BLaER1 (cell line): ENCODE data around the gene UNK.

ENCODE experiments used
- H3K27ac ChIP-seq: shearing (Covaris generic); formaldehyde crosslinking; 2 replicates; pipeline ENCODE4 v1.8.1; 2022
- H3K27me3 ChIP-seq: shearing (Covaris generic); formaldehyde crosslinking; 2 replicates; pipeline ENCODE4 v1.8.1; 2022
- H3K36me3 ChIP-seq: shearing (Covaris generic); formaldehyde crosslinking; 2 replicates; pipeline ENCODE4 v1.8.1; 2022
- H3K4me1 ChIP-seq: shearing (Covaris generic); formaldehyde crosslinking; 2 replicates; pipeline ENCODE4 v1.8.1; 2022
- H3K4me2 ChIP-seq: shearing (Covaris generic); formaldehyde crosslinking; 2 replicates; pipeline ENCODE4 v1.8.1; 2022
- H3K4me3 ChIP-seq: shearing (Covaris generic); formaldehyde crosslinking; 2 replicates; pipeline ENCODE4 v1.8.1; 2022
- H3K9ac ChIP-seq: shearing (Covaris generic); formaldehyde crosslinking; 2 replicates; pipeline ENCODE4 v1.8.1; 2022
- H3K9me3 ChIP-seq: shearing (Covaris generic); formaldehyde crosslinking; 2 replicates; pipeline ENCODE4 v1.8.1; 2022
- H4K20me1 ChIP-seq: shearing (Covaris generic); formaldehyde crosslinking; 2 replicates; pipeline ENCODE4 v1.8.1; 2022
- Cebpa-rat ChIP-seq: shearing (Covaris generic); IDR thresholded peaks from 2 replicates; pipeline ENCODE4 v1.8.1; 2022

UNK gene

GRCh38 chr17:75743625-75744206 lies 40.9 kb upstream of the UNK start:
- Histone ChIP-seq H3K27me3 (no peaks in the 10 kb centered on the region), H3K4me1 (peaks cover 13% of the 10 kb centered on the region), H3K36me3 (no peaks in the 10 kb centered on the region), H3K4me3 (no peak overlapping the region), H3K27ac (no peak overlapping the region), H4K20me1 (no peaks in the 10 kb centered on the region), H3K9me3 (no peaks in the 10 kb centered on the region), H3K9ac (no peak overlapping the region), H3K4me2 (no peak overlapping the region)
- TF ChIP-seq Cebpa-rat, result no peak

DNA sequence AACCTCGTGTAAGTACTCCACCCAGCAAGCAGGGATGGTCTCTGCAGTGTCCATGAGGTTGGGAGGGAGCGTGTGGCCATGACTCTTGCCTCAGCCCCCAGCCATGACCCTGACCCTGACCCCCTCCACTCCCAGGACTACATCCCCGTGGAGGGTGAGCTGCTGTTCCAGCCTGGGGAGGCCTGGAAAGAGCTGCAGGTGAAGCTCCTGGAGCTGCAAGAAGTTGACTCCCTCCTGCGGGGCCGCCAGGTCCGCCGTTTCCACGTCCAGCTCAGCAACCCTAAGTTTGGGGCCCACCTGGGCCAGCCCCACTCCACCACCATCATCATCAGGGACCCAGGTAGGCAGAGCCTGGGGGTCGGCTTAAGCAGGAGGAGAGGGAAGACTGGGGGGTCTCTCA lies 35.9 kb upstream of the UNK start:
- no peak overlapping the region for H3K9ac ChIP-seq
- H3K27ac ChIP-seq, result no peak overlapping the region
- H3K36me3 ChIP-seq, result no peaks in the 10 kb centered on the region

DNA sequence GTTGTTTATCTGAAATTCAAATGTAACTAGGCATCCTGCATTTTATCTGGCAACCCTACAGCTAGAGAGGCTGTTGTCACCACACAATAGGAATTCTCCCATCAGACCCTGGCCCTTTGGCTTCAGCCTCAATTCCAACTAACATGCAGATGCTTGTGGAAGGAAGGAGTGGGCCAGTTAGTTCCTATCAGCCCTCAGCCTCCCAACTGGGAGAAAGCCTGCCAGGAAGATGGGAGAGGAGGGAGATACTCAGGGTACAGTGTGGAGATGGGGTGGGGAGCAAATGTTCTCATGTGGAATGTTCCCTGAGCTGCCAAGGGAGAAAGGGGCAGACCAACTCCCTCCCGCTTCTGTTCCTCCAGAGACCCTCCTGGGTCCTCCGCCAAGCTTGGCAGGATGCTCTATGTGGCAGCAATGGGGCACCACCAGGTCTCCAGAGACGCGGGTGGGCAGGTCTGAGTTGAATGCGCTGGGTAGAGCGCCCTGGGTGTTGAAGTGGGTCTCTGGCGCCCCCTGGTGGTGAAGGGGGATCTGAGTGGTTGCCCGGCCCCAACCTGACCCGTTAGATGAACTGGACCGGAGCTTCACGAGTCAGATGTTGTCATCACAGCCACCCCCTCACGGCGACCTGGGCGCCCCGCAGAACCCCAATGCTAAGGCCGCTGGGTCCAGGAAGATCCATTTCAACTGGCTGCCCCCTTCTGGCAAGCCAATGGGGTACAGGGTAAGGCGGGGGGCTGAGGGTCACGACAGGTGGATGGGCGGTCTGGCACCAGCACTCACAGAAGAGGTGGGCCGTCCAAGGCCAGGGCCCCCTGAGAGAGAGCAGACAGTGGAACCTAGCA lies 34.8 kb upstream of the UNK start:
- Histone ChIP-seq H3K9ac (no peak overlapping the region), H3K9me3 (no peaks in the 10 kb centered on the region), H3K4me3 (no peak overlapping the region), H3K27ac (no peak overlapping the region), H3K4me1 (peaks cover 48% of the 10 kb centered on the region), H3K27me3 (no peaks in the 10 kb centered on the region), H3K36me3 (no peaks in the 10 kb centered on the region), H3K4me2 (peak overlapping the region; percentile 68), H4K20me1 (no peaks in the 10 kb centered on the region)
- TF ChIP-seq Cebpa-rat, result no peak

More for the DNA sequence above, 35.9 kb upstream of the UNK start:
- peaks cover 37% of the 10 kb centered on the region for H3K4me1 ChIP-seq
- H3K4me2 ChIP-seq, result no peak overlapping the region
- no peak overlapping the region for H3K4me3 ChIP-seq
- no peaks in the 10 kb centered on the region for H3K27me3 ChIP-seq
- no peaks in the 10 kb centered on the region for H3K9me3 ChIP-seq
- TF ChIP-seq Cebpa-rat, result no peak
- no peaks in the 10 kb centered on the region for H4K20me1 ChIP-seq

DNA sequence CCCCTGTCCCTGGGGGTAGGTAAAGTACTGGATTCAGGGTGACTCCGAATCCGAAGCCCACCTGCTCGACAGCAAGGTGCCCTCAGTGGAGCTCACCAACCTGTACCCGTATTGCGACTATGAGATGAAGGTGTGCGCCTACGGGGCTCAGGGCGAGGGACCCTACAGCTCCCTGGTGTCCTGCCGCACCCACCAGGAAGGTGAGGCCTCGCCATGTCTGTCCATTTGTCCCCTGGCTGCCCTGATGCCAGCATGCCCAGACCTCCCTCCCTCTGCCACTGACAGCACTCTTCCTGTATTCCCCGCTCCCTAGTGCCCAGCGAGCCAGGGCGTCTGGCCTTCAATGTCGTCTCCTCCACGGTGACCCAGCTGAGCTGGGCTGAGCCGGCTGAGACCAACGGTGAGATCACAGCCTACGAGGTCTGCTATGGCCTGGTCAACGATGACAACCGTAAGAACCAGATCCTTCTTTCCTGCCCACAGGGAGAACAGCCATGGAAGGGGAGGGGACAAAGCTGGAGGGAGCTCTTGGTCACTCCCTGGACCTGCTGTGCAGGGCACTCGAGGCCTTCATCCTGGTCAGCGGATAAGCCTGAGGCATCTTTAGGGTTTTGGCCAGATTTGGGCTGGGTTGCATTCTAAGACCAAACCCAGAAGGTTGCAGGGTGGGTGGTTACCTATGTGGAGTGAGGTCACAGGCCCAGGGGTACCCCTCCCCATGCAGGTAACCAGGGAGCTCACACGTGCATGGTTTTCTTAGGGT lies 33.8 kb upstream of the UNK start:
- no peak overlapping the region for H3K4me2 ChIP-seq
- no peaks in the 10 kb centered on the region for H3K36me3 ChIP-seq
- peaks cover 58% of the 10 kb centered on the region for H3K4me1 ChIP-seq
- no peak overlapping the region for H3K9ac ChIP-seq
- H3K27me3 ChIP-seq, result no peaks in the 10 kb centered on the region
- H3K4me3 ChIP-seq, result no peak overlapping the region
- no peak for TF ChIP-seq Cebpa-rat
- H4K20me1 ChIP-seq, result no peaks in the 10 kb centered on the region
- H3K9me3 ChIP-seq, result no peaks in the 10 kb centered on the region
- H3K27ac ChIP-seq, result no peak overlapping the region

DNA sequence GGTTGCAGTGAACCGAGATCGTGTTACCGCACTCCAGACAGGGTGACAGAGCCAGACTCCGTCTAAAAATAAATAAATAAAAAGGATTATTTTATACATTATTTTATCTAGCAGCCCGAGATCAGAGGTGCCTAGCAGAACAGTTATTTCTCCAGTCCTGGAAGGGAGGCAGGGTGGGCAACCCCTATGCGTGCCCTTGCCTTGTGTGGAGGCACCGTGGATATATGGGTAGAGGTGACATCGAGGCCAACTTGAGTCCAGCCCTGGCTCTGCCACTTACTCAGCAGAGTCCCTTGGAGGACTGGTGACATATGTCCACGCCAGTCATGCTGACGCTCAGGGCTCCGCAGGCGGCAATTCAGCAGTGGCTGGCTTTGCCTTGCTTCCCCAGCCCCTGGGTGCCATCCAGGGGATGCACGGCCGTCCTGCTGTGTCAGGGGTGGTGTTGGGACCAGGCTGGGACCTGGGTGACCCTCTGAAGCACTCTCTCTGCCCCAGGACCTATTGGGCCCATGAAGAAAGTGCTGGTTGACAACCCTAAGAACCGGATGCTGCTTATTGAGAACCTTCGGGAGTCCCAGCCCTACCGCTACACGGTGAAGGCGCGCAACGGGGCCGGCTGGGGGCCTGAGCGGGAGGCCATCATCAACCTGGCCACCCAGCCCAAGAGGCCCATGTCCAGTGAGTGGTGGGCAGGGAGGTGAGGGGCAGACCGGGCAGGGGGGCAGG lies 32.8 kb upstream of the UNK start:
- Histone ChIP-seq H4K20me1 (no peaks in the 10 kb centered on the region), H3K27me3 (no peaks in the 10 kb centered on the region), H3K9me3 (no peaks in the 10 kb centered on the region), H3K4me1 (peaks cover 63% of the 10 kb centered on the region), H3K27ac (no peak overlapping the region), H3K4me3 (no peak overlapping the region), H3K4me2 (no peak overlapping the region), H3K36me3 (peaks cover 4% of the 10 kb centered on the region; the same call in 1 of the 2 replicates), H3K9ac (no peak overlapping the region)
- TF ChIP-seq Cebpa-rat, result no peak

GRCh38 chr17:75752405-75752709 lies 32.2 kb upstream of the UNK start:
- H3K9me3 ChIP-seq, result no peaks in the 10 kb centered on the region
- peaks cover 61% of the 10 kb centered on the region for H3K4me1 ChIP-seq
- peaks cover 9% of the 10 kb centered on the region; the same call in 1 of the 2 replicates for H3K36me3 ChIP-seq
- TF ChIP-seq Cebpa-rat, result no peak
- no peaks in the 10 kb centered on the region for H4K20me1 ChIP-seq
- H3K9ac ChIP-seq, result no peak overlapping the region
- no peak overlapping the region for H3K4me3 ChIP-seq
- no peaks in the 10 kb centered on the region for H3K27me3 ChIP-seq
- H3K4me2 ChIP-seq, result no peak overlapping the region
- H3K27ac ChIP-seq, result no peak overlapping the region

GRCh38 chr17:75752802-75753513 lies 31.6 kb upstream of the UNK start:
- no peak for TF ChIP-seq Cebpa-rat
- Histone ChIP-seq H3K27me3 (no peaks in the 10 kb centered on the region), H3K27ac (peak overlapping the region; percentile 89), H4K20me1 (no peaks in the 10 kb centered on the region), H3K4me1 (peaks cover 55% of the 10 kb centered on the region), H3K4me2 (peak overlapping the region; percentile 90), H3K4me3 (peak overlapping the region; percentile 66), H3K9ac (peak overlapping the region; percentile 82), H3K9me3 (no peaks in the 10 kb centered on the region), H3K36me3 (peaks cover 15% of the 10 kb centered on the region; the same call in 1 of the 2 replicates)

- H3K4me1 ChIP-seq, result peaks cover 54% of the 10 kb centered on the region
- H3K4me3 ChIP-seq, result peak overlapping the region; percentile 66
- peak overlapping the region; percentile 90 for H3K4me2 ChIP-seq
- no peaks in the 10 kb centered on the region for H4K20me1 ChIP-seq
- H3K36me3 ChIP-seq, result peaks cover 23% of the 10 kb centered on the region; the same call in 1 of the 2 replicates
- peak overlapping the region; percentile 89 for H3K27ac ChIP-seq
- no peaks in the 10 kb centered on the region for H3K27me3 ChIP-seq
- H3K9ac ChIP-seq, result peak overlapping the region; percentile 82
- TF ChIP-seq Cebpa-rat, result no peak
- no peaks in the 10 kb centered on the region for H3K9me3 ChIP-seq
These were observed 30.9 kb upstream of the UNK start for GRCh38 chr17:75753514-75754377.
